Left renal pelvis (tissue), 4 donors: ENCODE results near the gene RACK1. TPM values are rescaled to one million over a fixed set of nuclear protein-coding genes. Genes with fewer than 3 reads are reported as not detected.
"Not testable (repeated sequence)": the region's sequence is repeated elsewhere in the genome, so short reads cannot be mapped to it uniquely, and the experiment has no call there.

Source experiments
- DNase-seq, 4 donors: peaks; one replicate each; pipeline ENCODE4 v3.0.0-alpha.2; 2013; ENCODE audit warnings: low read depth in 4 of 4, low spot score in 3 of 4
- polyA plus RNA-seq, 4 donors: library from polyadenylated mRNA; unstranded; fragments of 120-200 nt; gene quantifications; one replicate each; pipeline ENCODE4 v1.2.1, GENCODE V29; 2013; ENCODE audit not compliant: insufficient read length in 4 of 4

RACK1 gene
- 1,000 to 10,000 TPM; 2,197 to 2,695 (median 2,429) TPM for polyA plus RNA-seq

GRCh38 chr5:181243564-181244343, at the start of gene RACK1:
Gene RACK1 (minus strand): TSS chr5:181243906. CDS start chr5:181243800, 106 bp downstream.
- peak; percentile 89 to 94 (median 92) for DNase-seq

- not testable (repeated sequence) for DNase-seq
Measured at GRCh38 chr5:181287331-181287730, 43.6 kb upstream of the RACK1 start.

DNA sequence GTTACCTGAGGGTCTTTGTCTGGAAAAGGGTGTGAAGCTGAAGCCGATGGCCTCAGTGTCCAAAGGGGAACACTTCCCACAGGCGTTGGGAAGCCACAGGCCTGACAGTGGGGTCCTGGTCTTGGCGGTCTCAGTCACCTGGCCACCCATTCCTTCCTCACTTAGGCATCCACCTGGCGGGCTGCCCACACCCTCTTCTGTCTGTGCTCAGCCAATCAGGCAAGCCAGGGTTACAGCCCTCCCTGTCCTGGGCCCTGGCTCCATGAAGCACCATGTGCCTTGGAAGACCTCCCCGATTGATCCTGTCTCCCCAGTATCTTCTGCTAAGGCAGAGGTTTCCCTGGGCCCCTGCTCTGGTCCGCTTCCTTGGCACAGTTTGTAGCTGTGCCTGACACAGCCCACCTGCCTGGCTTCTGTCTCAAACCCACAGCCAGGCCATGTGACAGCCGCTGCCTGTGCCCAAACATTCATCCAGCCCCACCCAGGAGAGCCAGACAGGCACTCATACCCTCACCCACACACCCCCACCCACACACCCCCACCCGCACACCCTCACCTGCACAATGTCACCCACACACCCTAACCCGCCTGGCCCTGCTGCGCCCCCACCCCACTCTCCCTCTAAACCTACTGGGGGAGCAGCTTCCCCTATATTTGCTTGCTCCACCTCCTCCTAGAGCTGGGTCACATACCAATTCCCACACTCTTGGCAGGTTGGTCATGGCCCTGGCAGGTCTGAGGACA, 42.4 kb upstream of the RACK1 start:
- not testable (repeated sequence) for DNase-seq

- DNase-seq, result not testable (repeated sequence)
Measured at GRCh38 chr5:181283841-181284755, 40.4 kb upstream of the RACK1 start.

GRCh38 chr5:181283347-181283746, 39.6 kb upstream of the RACK1 start:
- no peak for DNase-seq

GRCh38 chr5:181282874-181283273, 39.2 kb upstream of the RACK1 start:
- DNase-seq, result no peak

DNA sequence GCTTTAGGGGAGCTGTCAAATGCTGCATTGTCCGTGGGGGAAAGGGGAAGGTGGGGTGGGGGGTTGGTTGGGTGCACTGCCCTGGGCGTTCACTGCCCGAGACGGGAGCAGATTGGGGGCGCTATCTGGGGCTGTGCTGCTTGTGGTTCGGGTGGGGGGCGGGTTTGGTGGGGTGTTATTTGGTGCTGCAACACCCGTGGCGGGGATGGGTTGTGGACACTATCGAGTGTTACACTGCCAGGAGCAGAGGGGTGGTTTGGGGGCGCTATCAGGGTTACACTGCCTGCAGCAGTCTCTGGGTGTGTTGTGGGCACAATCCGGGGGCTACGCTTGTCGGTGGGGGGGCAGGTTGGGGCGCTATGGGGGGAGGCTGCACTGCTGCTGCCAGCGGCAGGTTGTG, 38.7 kb upstream of the RACK1 start:
- DNase-seq, result not testable (repeated sequence)

- DNase-seq, result no peak
Measured at GRCh38 chr5:181281984-181282316, 38.2 kb upstream of the RACK1 start.

- DNase-seq, result no peak
Measured at GRCh38 chr5:181281077-181281983, 37.6 kb upstream of the RACK1 start.

GRCh38 chr5:181280251-181280762, 36.6 kb upstream of the RACK1 start:
- DNase-seq, result no peak

DNA sequence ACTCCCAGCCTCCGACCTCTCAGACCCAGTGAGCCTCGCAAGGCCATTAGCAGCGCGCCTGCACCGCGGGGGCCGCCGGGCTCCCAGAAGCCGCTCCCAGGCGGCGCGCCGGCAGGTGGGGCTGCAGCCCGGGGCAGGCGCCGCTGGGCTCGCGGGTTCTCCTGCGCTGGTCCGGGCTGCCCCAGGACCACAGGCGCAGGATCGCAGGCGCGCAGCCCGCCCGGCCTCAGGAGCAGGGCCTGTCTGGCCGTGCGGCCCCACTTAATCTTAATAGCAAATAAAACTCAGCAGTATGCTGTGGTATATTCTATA, 29.7 kb upstream of the RACK1 start:
- DNase-seq, result not testable (repeated sequence)

DNA sequence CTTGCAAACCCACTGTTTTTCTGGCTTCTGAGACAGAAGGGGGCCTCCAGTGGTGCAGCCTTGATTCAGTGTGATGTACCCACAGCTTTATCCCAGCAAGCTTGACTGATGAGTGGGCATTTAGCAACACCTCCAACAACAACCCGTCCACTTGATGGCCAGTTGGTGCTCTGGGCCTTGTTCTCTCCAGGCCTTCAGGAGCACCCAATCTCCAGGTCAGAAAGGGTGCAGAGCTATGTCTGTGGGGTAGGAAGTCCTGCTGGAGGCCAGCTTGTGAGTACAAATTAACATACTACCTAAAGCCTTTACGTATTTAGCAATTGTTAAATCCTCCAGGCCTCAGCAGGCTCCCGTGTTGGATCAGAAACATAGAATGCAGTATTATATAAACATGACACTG, 27.4 kb upstream of the RACK1 start:
- no peak for DNase-seq

DNA sequence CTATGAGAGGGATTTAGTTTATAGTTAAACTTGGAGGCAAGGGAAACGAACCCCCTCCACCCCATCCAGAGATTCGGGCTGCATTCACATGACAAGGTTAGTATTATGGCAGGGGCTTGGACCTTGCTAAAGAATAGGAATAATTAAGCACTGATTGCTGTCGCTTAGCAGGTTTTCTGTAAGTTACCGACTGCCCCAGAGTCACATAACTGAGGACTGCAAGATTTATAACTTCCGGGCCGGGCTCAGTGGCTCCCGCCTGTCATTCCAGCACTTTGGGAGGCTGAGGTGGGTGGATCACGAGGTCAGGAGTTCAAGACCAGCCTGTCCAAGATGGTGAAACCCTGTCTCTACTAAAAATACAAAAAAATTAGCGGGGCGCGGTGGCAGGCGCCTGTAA, 24.2 kb upstream of the RACK1 start:
- DNase-seq, result not testable (repeated sequence)

- not testable (repeated sequence) for DNase-seq
Measured at GRCh38 chr5:181267291-181267904, 23.7 kb upstream of the RACK1 start.

DNA sequence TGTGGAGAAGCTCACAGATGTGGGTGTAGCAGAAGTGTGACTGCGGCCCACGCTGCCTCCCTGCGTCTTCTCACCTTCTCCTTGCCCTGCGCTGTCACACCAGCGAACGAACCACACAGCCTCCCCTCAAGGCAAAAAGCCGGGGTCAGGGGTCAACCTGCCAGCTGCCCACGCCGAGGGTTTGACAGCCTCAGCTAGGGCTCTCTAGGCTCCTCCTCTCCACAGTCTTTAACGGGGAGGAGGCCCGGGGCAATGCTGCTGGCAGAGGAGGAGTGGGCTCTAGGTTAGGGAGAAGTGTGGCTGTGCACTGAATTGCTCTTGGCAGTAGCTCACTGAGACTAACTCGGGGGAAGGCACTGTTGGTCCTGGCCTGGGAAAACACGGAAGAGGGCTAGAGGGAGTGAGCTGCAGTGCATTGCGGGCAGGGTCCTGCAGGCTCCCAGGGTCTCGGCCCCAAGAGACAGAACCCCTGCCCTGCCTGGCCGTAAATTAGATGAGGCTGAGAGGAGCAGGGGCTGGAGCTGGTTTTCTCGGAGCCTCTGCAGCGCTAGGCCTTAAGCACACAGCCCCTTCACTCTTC, 21.5 kb upstream of the RACK1 start:
- DNase-seq, result no peak

DNA sequence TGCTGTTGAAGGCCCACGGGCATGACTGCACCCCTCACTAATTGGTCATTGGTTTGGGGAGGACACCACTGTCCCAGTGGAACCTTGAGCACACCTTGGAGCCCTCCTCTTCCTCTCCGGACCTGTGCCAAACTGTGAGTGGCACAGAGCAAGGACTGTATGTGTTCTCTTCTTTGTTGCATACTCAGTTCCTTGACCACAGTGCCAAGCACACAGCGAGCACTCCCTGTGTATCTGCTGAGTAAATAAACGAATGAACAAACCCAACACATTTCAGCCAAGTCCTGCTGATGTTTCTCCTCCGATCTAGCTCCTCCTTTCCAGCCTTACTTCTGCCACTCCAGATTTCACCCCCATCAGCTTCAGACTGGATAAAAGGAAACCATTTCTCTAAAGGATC, 19.9 kb upstream of the RACK1 start:
- DNase-seq, result no peak

DNA sequence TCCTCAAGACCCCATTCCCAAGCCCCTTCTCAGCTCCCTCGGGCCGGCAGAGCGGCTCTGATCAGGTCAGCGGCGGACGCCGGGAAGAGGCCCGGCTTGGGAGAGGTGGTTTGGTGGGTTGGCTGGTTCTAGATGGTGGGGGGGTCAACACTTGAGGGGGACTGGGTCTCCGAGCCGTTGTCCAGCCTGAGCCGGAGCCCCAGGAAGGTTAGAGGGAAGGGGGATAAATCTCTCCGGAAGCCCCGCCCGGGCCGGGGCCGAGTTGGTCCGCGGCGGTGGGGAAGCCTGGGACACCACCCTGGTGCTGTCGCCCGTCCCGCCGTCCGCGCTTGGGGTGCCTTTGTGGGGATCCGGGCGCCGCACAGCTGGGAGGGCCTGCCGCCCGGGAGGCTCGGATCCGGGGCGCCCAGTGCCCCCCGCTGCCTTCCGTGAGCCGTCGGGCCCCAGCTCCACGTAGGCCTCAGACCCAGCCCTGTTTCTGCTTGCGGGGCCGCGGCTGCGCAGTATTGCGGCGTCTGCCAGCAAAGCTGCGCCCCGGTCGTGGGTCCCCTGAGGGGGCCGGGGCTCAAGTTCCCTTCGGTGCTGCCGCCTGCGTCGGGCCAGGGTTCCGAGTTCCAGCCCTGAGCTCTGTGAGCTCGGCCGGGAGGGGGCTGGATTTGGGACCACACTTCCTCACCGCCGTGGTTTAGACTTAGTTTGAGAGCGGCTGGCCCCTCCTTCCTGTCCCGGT, 17.8 kb upstream of the RACK1 start:
- peak in 3 of 4 donors; percentile 42 to 63 (median 60) for DNase-seq

DNA sequence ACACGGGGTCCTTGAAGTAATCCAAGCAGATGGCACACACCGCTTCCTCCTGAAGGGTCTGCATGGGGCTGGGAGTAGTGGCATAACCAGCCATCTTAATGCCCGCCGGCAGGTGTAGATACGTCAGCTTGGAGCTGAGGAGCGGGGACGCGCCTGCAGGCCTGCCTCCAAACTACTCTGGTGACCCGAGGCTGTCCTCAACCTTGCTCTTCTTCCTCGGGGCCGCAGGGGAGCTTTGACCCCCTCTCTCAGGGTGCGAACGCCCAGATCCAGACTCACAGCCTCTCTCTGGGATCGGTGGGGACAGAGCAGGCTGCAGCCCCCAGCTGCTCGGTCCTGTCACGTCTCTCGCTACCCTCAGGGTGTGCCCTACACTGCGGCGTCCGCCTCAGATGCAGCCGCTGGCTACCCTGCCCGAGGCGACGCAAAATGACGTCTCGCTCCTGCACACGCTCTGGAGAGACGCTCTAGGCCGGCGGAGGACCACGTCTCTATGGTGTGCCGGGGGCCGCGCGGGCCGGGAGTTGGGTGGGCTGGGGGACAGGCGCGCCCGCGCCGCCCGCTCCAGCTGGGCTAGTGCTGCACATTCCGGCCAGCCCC, 17.1 kb upstream of the RACK1 start, which contains the start of gene TRIM52:
Gene TRIM52 (minus strand): TSS at position 424 of the 600 bp plus-strand sequence. CDS start 330 bp downstream, at position 94.
- DNase-seq, result peak; percentile 76 to 85 (median 82)
